T-helper 2 cell (primary cell): Measurements from ENCODE around the gene VPS13D.

Experiments used
- DNase-seq, 5 experiments: peaks; one replicate each; pipeline versions ENCODE4 v3.0.0 to v3.0.0-alpha.2; 2012 to 2022

The VPS13D gene

DNA sequence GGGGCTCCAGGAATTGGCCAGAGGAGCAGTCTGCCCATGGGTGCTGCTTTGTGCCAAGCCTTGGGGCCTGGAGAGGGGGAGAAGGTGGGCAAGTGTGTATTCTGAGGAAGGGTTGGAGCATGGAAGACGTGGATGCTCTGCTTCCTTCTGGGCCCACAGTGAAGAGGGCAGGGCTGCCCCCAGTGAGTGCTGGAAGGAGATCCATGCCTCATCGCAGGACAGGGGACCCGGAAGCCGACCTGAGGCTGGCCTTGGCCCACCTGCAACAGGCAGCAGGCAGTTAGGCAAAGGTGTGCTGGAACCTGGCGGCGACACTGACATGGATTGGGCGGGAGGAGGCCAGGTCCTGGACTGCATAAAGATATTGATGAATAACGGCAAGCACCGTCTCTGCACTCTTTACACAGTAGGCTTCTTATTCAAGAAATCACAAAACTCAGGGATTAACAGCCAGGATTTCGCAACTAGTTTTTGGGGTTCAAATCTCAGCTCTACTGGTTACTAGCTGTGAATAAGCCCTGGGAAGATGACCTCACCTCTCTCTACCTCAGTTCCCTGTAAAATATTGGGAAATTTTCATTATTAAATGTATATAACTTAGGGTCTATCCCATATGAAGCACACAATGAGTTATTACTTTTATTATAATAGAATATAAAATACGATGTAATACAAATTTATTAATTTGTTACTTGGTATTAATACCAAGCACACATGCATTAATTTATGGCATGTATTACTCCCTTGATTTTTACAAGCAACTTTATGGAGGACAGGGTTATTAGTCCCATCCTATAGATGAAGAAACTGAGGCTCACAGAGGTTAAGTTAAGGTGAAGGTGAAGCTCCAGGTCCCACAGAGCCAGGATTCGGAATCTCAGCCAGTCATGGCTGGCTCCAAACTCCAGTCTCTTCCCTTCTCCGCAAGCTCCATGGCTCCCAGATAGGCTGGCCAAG, 325.9 kb downstream of the VPS13D start:
- no peak for DNase-seq

GRCh38 chr1:12556368-12556930, 326.6 kb downstream of the VPS13D start:
- DNase-seq = no peak

DNA sequence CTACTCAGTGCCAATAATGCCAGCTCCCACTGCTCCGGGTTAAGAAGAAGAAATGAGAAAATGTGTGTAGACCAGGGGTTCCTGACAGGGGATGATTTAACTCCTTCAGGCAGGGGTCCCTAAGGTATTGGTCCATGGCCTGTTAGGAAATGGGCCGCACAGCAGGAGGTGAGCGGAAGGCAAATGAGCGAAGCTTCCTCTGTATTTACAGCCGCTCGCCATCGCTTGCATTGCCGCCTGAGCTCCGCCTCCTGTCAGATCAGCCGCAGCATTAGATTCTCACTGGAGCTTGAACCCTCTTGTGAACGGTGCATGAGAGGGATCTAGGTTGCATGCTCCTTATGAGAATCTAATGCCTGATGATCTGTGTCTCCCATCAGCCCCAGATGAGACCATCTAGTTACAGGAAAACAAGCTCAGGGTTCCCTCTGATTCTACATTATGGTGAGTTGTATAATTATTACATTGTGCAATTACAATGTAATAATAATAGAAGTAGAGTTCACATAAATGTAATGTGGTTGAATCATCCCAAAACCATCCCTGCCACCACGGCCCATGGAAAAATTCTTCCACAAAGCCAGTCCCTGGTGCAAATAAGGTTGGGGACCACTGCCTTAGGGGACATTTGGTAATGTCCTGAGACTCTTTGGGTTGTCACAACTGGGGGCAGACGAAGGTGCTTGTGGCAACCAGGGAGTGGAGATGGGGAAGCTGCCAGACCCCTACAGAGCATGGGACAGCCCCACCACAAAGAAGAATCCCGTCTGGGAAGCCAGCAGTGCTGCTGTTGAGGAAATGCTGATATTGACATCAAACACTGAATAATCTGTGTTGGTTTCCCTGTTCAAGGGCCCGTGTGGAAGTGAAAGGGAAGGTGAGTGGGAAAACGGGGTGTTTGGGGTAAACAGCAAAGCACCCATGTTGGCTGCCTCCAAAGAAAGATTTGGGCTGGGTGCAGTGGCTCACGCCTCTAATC, 327.4 kb downstream of the VPS13D start:
- DNase-seq = no peak

DNA sequence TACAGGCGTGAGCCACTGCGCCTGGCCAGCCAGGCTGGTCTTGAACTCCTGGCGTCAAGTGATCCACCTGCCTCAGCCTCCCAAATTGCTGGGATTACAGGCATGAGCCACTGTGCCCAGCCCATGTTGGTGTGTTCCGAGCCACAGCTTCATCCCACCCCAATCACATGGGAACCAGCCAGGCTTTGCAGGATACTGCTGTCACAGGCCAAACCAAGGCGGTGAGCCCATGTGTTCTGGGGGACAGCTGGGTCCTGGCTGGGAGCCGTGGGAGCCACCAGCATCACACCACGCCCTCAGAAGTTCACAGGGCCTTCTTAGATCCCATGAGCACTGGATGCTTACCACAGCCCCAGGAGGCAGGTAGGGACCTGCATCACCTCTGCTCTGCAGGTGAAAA, 331.3 kb downstream of the VPS13D start:
- no peak for DNase-seq
